Prostate gland (tissue), 2 donors: ENCODE measurements around the gene L3MBTL4.

Experiments used
- POLR2AphosphoS5 ChIP-seq: sonication (generic); formaldehyde crosslinking; IDR thresholded peaks from one replicate; pipeline ENCODE4 v1.6.1; 2017; ENCODE audit warnings: antibody characterized with exemption
- TF ChIP-seq, protein P1 (sequence below), 4 experiments: fragments of 200-600 bp in 2 of 4; fragments of 450-650 bp in 2 of 4; sonication (generic) in 2 of 4; IDR thresholded peaks; 1 replicate in 3 of 4; 2 replicates in 1 of 4; pipeline ENCODE4 v1.5.1; 2016 to 2019; ENCODE audit warnings: antibody characterized with exemption in 4 of 4, mild to moderate bottlenecking in 2 of 4, moderate library complexity in 2 of 4

DNA sequence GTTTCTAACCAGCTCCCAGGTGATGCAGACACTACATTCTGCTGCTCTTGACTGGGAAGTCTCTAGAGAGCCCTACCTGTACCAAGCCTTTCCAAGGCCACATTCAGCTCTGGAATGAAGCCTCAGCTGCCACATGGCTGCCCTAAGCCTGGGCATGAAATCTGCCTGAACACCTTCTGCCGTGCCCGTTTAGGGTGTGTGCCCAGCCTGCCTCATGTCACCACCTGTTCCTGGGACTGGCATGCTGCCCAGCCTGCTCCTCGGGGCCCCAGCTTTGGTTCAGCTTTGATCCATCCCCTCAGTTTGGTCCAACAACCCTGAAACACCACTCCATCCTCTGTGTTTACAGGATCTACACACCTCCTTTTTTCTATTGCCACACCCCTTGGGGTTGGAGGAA, 210.9 kb downstream of the L3MBTL4 start:
- TF ChIP-seq, protein P1, sequence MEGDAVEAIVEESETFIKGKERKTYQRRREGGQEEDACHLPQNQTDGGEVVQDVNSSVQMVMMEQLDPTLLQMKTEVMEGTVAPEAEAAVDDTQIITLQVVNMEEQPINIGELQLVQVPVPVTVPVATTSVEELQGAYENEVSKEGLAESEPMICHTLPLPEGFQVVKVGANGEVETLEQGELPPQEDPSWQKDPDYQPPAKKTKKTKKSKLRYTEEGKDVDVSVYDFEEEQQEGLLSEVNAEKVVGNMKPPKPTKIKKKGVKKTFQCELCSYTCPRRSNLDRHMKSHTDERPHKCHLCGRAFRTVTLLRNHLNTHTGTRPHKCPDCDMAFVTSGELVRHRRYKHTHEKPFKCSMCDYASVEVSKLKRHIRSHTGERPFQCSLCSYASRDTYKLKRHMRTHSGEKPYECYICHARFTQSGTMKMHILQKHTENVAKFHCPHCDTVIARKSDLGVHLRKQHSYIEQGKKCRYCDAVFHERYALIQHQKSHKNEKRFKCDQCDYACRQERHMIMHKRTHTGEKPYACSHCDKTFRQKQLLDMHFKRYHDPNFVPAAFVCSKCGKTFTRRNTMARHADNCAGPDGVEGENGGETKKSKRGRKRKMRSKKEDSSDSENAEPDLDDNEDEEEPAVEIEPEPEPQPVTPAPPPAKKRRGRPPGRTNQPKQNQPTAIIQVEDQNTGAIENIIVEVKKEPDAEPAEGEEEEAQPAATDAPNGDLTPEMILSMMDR (IDR thresholded peaks at IDR 0.05) = no peak
- no peak for TF ChIP-seq POLR2AphosphoS5
